TTC549 (cell line): Measurements from ENCODE around the gene NAALADL1.

ENCODE experiments used
- FAIRE-seq: peaks from 2 replicates; lab custom pipeline; 2012; peaks lifted over from hg19 to GRCh38; lab: Jason Lieb, UNC

NAALADL1 gene, protein sequence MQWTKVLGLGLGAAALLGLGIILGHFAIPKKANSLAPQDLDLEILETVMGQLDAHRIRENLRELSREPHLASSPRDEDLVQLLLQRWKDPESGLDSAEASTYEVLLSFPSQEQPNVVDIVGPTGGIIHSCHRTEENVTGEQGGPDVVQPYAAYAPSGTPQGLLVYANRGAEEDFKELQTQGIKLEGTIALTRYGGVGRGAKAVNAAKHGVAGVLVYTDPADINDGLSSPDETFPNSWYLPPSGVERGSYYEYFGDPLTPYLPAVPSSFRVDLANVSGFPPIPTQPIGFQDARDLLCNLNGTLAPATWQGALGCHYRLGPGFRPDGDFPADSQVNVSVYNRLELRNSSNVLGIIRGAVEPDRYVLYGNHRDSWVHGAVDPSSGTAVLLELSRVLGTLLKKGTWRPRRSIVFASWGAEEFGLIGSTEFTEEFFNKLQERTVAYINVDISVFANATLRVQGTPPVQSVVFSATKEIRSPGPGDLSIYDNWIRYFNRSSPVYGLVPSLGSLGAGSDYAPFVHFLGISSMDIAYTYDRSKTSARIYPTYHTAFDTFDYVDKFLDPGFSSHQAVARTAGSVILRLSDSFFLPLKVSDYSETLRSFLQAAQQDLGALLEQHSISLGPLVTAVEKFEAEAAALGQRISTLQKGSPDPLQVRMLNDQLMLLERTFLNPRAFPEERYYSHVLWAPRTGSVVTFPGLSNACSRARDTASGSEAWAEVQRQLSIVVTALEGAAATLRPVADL

DNA sequence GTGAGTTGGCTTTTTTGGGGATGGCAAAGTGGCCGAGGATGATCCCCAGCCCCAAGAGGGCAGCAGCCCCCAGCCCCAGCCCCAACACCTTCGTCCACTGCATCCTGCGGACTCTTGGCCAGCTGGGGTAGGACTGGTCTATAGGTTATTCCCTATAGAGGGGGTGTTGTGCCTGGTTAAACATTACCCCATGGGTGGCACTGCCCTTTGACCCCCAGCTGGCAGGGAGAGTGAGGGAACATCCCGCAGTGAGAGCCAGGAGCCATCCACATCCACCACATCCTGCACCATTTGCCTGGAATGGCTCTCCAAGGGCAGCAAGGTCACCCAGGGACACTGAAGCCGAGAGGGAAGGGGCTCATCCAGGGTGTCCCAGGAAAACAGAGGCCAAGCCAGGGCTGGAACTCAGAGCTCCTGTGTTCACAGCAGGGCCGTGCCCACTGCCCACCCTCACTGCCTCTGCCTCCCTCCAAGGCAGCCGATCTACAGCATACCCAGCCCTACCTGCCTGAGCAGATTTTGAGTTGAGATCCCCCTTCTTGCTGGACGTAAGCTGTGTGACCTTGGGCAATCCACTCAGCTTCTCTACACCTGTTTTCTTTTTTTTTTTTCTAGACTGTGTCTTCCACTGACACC is at the start of gene NAALADL1:
TSS of gene NAALADL1 (minus strand) at position 135 of the 636 bp plus-strand sequence. CDS start at position 103, 32 bp downstream.
- no peak for FAIRE-seq

DNA sequence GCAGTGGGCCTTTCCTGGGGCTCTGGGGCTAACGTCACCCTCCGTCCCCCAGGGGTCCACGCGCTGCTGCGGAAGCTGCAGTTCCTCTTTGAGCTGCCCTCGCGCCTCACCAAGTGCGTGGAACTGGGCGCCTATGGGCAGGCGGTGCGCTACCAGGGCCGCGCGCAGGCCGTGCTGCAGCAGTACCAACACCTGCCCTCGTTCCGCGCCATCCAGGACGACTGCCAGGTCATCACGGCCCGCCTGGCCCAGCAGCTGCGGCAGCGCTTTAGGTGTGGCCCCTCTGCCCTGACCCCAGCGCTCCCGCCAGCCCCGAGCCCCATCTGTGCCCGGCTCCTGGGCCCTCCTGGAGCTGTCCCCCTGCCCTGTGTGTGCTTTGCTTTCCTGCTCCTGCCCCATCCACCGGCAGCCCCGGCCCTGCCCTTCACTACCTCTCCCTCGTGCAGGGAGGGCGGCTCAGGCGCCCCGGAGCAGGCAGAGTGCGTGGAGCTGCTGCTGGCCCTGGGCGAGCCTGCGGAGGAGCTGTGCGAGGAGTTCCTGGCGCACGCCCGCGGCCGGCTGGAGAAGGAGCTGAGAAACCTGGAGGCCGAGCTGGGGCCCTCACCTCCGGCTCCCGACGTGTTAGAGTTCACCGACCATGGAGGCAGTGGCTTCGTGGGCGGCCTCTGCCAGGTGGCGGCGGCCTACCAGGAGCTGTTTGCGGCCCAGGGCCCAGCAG is 49.6 kb upstream of the NAALADL1 start:
- FAIRE-seq: no peak

GRCh38 chr11:65107078-65107477 is 48.7 kb upstream of the NAALADL1 start:
- no peak for FAIRE-seq

DNA sequence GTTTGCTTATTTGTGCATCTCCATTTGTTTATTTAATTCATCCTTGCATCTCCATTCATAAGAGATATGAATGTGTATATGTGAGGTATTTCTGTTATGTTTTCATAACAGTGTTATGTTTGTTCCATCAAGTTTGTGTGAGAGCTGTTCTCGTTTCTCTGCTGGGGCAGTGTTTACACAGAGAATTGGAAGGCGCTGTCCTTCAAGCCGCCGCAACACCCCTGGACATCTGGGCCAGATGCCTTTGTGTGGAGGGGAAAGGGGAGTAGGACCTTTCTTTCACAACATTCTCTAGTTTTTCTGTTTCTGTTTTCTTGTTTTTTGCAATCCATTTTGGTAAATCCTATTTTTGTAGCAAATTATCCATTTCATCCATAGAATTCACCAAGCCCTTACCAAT is 46.3 kb upstream of the NAALADL1 start:
- no peak for FAIRE-seq

DNA sequence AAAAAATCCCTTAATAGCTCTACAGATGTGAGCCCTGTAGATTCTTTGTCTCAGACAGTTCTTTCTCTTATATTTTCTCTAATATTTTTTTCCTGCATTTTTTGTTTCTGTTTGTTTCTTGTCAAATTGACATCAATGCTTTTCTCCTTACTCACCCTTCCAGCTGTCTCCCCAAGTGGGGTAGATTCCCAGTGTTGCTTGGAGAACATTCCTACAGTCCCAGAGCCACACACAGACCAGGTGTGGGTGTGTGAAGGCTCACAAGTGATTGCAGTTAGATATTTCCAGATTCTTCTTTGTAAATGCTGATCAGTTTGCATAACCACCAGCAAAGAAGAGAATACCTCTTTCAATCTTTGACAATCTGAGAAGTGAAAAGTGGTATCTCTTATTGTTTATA is 45.1 kb upstream of the NAALADL1 start:
- no peak for FAIRE-seq

- no peak for FAIRE-seq
Measured at GRCh38 chr11:65102142-65103095, 44.1 kb upstream of the NAALADL1 start.

GRCh38 chr11:65100674-65101350 is 42.5 kb upstream of the NAALADL1 start:
- FAIRE-seq: no peak

GRCh38 chr11:65096926-65097325 is 38.6 kb upstream of the NAALADL1 start:
- no peak for FAIRE-seq

DNA sequence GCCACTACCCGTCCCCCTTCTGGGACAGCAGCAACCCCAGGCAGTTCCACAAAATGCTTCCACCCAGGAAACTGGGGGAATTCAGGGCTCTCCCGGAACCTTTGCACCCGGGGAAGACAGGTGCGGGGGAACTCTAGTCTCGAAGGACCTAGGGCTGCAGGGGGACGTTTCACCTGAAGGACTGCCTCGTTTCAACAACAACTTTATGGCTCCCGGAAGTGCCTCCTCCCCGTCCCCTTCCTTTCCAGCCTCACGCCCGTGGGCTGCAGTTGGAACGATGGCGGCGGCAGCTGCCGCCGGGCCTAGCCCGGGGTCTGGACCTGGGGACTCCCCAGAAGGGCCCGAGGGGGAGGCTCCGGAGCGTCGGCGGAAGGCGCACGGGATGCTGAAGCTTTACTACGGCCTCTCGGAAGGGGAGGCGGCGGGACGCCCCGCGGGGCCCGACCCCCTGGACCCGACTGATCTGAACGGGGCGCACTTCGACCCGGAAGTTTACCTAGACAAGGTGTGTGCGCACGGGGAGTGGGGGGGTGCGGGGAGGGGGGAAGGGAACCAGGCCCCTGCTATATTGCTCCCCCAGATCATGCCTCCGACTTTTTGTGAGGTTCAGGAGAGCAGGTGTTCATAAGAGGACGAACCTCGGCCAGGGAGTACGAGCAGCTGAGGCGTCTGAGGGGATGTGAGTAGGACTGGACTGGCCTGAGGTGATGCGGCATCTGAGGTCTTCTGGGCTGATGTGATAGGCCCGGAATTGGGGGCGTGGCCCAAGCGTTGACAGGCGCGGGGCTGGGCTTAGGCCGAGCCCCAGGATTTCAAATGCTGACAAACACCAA is 37.8 kb upstream of the NAALADL1 start, which contains the start of gene VPS51:
TSS of gene VPS51 (plus strand) at position 241 of the 833 bp plus-strand sequence. CDS start at position 278, 37 bp downstream.
- FAIRE-seq: no peak

DNA sequence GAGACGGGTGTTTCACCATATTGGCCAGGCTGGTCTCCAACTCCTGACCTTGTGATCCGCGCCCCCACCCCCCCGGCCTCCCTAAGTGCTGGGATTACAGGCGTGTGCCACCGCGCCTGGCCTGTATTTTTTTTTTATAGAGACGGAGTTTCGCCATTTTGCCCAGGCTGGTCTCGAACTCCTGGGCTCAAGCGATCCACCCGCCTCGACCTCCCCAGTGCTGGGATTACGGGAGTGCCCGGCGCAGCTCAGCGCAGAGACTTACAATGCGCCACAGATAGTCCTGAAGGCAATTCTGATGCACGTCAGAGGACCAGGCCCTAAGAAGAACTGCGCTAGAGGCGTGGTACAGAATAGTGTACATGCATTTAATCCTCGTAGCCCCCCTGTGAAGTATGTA is 37.1 kb upstream of the NAALADL1 start:
- no peak for FAIRE-seq

GRCh38 chr11:65090628-65091027 is 32.3 kb upstream of the NAALADL1 start:
- no peak for FAIRE-seq

GRCh38 chr11:65089621-65090020 is 31.3 kb upstream of the NAALADL1 start:
- FAIRE-seq: no peak

DNA sequence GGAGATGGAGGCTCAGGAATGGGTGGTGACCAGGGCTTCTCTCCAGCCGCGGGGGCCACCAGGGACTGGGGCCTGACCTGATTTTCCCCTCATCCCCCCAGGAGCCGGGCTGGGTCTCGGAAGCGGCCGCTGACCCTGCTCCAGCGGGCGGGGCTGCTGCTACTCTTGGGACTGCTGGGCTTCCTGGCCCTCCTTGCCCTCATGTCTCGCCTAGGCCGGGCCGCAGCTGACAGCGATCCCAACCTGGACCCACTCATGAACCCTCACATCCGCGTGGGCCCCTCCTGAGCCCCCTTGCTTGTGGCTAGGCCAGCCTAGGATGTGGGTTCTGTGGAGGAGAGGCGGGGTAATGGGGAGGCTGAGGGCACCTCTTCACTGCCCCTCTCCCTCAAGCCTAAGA is 29.5 kb upstream of the NAALADL1 start:
- no peak for FAIRE-seq

GRCh38 chr11:65087216-65087615 is 28.9 kb upstream of the NAALADL1 start:
- no peak for FAIRE-seq

DNA sequence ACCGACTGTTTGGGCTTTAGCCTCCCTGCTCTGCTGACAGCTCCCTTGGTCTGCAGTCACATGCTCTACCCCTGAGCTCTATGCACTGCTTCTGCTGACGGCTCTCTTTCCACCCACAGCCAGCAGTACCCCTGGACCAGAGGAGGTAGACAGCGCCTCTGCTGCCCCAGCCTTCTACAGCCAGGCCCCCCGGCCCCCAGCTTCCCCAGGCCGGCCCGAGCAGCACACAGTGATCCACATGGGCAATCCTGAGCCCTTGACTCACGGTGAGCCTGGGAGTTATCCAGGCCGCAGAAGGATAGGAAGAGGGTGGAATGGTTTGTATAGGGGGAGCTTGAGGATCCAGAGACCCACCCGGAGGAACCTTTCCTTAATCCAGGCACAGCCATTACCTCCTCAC is 28.5 kb upstream of the NAALADL1 start:
- no peak for FAIRE-seq

DNA sequence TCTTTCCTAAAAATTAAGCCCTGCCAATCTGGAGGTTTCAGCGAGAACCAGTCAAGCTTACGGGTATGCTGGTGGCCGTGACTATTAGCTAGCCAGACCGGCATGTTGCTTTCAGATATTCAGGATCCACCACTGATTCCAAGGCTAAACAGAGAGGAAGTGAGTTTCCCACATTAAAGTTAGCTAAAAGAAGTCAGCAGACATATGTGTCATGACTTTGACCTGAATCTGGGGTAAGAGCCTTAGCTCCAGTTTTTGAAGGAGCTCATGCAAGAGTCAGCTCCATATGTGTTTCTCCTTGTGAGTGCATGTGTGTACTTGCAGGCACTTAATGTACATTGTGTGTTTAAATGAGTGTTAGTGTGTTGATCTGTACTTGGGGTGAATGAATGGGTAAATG is 27.1 kb upstream of the NAALADL1 start:
- no peak for FAIRE-seq

DNA sequence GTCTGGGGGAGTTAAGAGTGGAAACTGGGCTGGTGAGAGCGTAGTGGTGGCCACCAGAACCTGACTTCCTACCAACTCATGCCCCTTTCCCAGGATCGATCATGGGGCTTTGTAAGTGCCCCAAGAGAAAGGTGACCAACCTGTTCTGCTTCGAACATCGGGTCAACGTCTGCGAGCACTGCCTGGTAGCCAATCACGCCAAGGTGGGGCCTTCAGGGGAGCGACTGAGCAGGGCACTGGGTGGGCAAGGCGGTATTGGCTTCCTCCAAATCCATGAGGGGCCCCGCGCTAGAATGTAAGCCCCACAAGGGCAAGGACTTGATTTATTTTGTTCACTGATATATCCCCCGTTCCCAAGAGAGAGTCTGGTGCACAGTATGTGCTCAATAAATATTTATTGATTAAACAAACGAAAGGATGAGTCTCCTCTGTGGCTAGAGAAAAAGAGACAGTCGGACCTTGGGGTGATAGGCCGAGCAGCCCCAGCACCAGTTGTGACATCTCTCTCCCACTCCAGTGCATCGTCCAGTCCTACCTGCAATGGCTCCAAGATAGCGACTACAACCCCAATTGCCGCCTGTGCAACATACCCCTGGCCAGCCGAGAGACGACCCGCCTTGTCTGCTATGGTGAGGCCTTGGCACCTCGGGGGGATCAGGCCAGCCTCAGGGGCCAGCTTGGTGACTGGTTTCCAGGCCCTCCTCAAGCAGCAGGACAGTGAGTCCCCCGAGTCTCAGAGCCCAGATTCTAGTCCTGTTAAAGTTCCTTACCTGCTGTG is 26.4 kb upstream of the NAALADL1 start:
- FAIRE-seq: no peak

GRCh38 chr11:65083834-65084597 is 25.7 kb upstream of the NAALADL1 start, which contains the start of the genes CDCA5 and ZFPL1:
TSS of gene CDCA5 (minus strand) at chr11:65084040. CDS start at chr11:65083978, 62 bp downstream.
TSS of gene ZFPL1 (plus strand) at chr11:65084222. CDS start at chr11:65084699, 477 bp downstream.
- no peak for FAIRE-seq
